Epithelial cell of prostate (primary cell): ENCODE measurements around the gene IKZF2.
A peak's percentile ranks its signal among the peaks of the same experiment; 100 is the strongest.

Experiments
- DNase-seq: peaks from one replicate; pipeline ENCODE4 v3.0.0-alpha.2; 2011; ENCODE audit warnings: low read depth, low spot score
- H3K27ac ChIP-seq: fragments of 450-650 bp; 2 replicates; pipeline ENCODE4 v1.5.1; 2017; ENCODE audit warnings: mild to moderate bottlenecking

Gene IKZF2

GRCh38 chr2:213156717-213157116 lies 5.3 kb upstream of the IKZF2 start:
- no peak overlapping the region for H3K27ac ChIP-seq
- no peak for DNase-seq

GRCh38 chr2:213152888-213153287 lies 1.5 kb upstream of the IKZF2 start:
- H3K27ac ChIP-seq, result peak overlapping the region; percentile 92
- no peak for DNase-seq

DNA sequence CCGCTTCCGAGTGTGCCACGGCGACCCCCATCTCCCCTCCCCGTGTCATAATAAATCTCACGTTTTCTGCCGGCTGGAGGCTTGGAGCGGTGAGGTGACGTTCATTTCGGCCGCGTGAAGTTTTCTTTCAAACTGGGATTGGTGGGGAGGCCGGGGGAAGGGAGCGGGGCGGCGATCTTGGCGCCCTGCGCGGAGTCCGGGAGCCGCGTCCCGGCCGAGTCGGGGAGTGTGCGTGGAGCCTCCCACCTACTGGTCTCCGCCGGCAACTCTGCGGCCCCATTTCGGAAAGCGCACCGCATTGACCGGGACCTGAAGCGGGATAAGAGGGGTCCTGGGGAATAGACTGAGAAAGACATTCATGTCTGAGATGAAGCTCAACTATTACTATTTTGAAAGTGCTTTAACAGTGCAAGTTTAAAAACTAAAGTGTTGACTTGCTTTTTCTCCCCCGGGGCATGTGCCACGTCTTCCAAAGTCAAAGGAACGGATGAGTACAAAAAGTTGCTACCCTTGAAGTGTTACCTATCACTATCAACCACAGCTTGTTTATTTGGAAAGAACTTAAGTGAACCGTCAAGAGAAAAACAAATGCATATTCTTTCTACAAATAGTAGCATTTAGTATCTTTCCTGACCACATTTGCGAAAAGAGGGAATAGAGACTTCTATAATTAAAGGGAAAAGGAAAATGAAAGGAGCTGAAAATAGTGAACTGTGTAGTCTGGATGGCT lies 818 bp upstream of the IKZF2 start:
- H3K27ac ChIP-seq, result peak overlapping the region; percentile 92
- no peak for DNase-seq

GRCh38 chr2:213150315-213151097 lies 906 bp downstream of the IKZF2 start:
- H3K27ac ChIP-seq, result peak overlapping the region; percentile 92
- DNase-seq, result peak; percentile 60

DNA sequence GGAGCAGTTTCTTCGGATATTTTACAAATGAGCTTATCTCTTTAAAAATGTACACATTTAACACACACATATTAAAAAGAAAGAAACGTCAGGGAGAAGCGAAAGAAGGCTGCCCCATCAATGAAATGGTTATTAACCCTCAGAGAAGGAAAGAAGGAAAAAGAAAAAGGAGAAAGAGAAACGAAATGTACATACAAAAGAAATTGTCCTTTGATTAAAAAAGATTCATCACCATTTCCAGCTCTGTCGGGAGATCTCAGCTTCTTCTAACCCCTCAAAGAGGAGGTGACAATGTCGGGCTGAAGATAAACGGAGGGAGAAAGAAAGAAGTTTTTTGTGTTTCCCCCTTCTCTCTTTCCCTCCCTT lies 1.5 kb downstream of the IKZF2 start:
- no peak for DNase-seq
- peak overlapping the region; percentile 92 for H3K27ac ChIP-seq

- no peak for DNase-seq
- peak overlapping the region; percentile 92 for H3K27ac ChIP-seq
These were observed 2.0 kb downstream of the IKZF2 start for GRCh38 chr2:213149294-213149875.

DNA sequence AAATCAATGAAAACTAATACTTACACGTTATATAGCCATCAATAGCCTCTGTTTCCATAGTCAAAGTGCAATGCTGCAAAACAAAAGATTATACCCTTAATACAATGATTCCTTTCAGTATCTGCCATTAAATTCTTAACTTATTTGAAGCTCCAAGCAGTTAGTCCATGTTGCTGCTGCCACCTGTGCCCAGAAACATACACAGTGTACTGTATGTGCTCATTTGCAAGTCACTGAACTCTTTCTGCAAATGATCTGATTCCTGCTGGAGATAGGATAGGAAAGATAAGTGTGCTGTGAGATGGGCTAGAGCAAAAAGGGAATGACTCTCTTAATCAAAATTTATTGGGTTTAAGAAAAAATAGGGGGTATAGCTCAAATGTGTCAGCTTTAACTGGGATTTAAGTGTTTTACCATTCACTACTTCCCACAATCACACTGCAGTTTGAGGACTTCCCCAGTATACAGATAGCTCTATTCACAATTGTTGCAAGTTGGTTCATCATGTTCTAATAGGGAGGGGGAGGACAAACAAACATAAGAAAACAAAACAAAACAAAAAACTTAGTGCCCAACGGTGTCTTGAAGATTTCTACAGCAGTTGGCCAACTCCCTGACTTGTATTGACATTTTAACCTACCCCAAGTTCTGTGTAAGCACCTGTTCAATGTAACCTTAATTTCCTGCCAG lies 2.7 kb downstream of the IKZF2 start:
- DNase-seq, result no peak
- peak overlapping the region; percentile 92 for H3K27ac ChIP-seq

GRCh38 chr2:213147538-213147937 lies 3.9 kb downstream of the IKZF2 start:
- peak overlapping the region; percentile 92 for H3K27ac ChIP-seq
- DNase-seq, result no peak

- no peak overlapping the region for H3K27ac ChIP-seq
- DNase-seq, result no peak
These were observed 5.6 kb downstream of the IKZF2 start for GRCh38 chr2:213145715-213146242.

DNA sequence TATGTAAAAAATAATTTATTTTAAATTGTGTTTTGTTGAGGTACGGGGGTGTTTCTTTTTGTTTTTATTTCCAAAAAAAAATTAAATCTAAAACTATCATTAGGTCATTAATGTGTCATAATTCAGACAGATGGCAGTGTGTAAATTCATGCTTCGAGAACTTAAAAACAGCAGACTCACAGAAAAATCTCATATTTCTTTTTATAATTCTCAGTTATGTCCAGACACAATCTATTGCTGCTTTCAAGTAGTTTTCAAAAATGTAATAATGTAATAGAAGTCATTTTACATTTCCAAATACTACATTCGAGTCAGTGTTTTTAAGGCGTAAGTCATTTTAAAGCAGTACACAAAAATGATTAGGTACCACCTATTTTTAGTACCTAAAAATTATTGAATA lies 14.3 kb downstream of the IKZF2 start:
- no peak for DNase-seq
- H3K27ac ChIP-seq, result no peak overlapping the region

DNA sequence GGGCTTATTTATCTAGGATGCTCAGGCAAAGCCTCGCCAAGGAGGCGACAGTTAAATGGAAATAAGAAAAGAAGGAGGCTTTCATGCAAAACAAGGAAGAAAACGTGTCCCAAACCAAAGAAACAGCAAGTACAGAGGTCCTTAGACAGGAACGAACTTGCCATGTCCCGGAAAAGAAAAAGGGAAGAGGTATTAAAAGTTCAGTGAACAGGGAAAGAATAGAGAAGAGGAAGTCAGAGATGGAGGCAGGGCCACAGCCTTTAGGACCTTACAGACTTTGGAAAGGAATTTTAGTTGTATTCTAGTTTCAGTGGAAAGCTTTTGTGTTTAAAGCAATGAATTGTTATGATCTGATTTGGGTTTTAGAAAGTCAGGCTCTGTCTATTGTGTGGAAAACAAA lies 22.1 kb downstream of the IKZF2 start:
- H3K27ac ChIP-seq, result peak overlapping the region; percentile 73
- no peak for DNase-seq

DNA sequence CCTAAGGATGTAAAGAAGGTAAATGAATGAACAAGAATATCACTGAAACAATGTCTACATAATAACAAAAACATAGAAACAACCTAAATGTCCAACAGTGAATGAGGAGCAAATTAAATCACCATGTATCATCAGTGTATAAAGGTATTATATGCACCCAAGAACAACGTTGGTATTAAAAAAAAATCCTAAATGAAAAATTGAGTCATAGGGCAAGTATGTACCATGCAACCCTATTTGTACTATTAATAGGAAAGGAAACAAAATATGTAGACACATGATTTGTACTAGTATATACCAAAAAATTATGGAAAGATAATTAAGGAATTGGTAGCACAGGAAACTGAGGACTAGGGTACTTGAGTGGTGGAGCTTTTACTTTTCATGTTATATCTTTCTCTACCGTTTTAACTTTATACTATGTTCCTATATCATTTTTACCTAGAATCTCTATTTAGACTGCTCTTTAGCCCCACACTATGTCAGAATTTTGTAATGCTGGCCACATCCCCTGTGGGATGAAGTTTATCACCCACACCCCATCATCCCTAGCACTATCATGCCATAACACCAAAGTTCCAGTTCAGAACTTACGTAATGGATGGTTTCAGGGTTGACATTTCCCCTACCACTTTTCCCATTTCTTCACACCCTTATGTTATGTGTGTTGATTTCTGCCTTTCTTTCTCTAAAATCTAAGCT lies 25.6 kb downstream of the IKZF2 start:
- DNase-seq, result no peak
- H3K27ac ChIP-seq, result peak overlapping the region; percentile 50

GRCh38 chr2:213122725-213123124 lies 28.7 kb downstream of the IKZF2 start:
- DNase-seq, result no peak
- H3K27ac ChIP-seq, result peak overlapping the region; percentile 10

- no peak for DNase-seq
- H3K27ac ChIP-seq, result peak overlapping the region; percentile 80
These were observed 29.7 kb downstream of the IKZF2 start for GRCh38 chr2:213121690-213122089.

DNA sequence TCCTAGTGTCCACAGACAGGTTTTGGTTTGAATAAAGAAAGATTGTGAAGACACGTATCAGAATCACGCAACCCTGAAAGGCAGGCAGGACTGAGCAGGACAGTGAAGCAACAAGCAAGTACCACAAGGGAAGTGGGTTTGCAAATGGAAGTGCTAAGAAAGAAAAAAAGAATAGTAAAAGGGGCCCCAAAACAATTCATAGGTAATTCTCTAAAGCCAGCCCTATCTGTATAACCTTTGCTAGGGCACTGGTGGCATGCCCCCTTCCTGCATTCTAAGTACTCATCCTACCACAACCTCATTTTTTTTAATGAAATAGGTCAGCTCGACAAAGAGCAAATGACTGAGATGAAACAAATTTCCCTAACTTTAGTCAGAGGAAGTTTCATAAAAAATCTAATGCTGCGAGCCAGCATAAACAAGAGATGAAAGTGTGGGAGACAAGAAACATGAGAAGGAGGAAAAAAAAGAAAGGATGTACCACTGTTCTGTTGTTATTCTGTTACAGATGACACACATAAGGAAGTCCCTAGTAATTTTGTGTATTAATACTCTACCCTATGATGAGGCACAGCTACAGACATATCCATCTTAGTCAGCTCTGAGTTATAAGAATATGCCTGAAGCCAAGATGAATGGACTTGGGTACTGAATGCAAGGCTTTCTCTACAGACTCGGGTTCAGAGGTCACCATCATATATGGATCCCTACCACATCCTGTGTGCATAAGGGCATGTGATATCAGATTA lies 32.2 kb downstream of the IKZF2 start:
- peak overlapping the region; percentile 80 for H3K27ac ChIP-seq
- peak; percentile 83 for DNase-seq

DNA sequence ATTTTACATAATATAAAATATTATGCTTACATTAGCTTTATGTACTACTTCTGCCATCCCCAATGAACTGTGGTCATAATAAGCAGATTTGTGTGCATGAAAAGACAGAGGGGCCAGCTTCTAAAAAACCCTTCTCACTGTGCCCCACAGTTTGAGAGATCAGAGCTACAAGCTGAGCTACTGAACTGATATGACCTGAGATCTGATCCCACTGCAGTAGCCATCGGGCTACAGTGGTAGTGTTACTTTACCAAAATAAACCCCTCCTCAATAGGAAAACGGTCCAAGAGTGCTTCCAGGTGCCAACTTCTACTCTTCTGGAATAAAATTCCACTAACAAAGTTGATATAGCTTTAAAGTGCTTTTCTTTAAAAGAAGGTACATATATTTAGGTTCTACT lies 43.1 kb downstream of the IKZF2 start:
- H3K27ac ChIP-seq, result no peak overlapping the region
- DNase-seq, result no peak

GRCh38 chr2:213107728-213108127 lies 43.7 kb downstream of the IKZF2 start:
- no peak for DNase-seq
- H3K27ac ChIP-seq, result no peak overlapping the region

DNA sequence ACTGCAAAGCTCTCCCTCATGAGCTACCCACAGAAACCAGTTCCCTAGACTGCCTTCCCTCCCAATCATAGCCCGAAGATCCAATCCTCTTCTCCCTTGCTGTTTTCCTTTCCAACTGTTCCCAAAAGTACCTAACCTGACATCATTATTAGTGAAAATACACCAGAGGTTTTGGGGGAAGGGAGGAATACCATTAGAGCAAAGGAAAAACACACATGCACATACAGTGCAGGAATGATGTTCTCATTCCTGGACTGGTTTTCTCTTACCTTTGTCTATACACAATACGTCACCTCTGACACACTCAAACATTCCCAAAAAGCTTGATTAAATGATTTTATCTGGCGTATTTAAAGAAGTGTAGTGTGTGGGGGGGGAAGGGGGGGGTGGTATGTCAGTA lies 46.2 kb downstream of the IKZF2 start:
- peak overlapping the region; percentile 32 for H3K27ac ChIP-seq
- no peak for DNase-seq

DNA sequence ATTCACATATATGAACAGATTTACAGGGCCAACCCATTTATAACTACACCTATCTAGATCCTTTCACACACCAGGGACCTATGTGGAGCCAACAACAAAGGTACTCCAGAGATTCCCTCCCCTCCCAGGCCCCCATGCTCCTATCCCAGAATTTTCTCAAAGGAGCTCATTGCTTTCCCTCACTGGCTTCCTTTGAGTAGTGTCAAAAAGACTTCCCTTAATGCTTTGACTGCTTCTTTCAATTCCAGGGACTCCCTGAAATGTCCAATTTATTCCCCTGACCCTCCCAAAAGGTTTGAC lies 46.6 kb downstream of the IKZF2 start:
- no peak for DNase-seq
- H3K27ac ChIP-seq, result peak overlapping the region; percentile 32
